Ascending aorta (tissue), 2 donors: ENCODE data around the gene NPFF. TPM values are rescaled to one million over a fixed set of nuclear protein-coding genes. Genes with fewer than 3 reads are reported as not detected.

ENCODE experiments used
- DNase-seq, 2 donors: peaks; one replicate each; pipeline ENCODE4 v3.0.0-alpha.2; 2019; ENCODE audit warnings: low spot score in 2 of 2
- H3K27ac ChIP-seq, 2 donors: fragments of 200-600 bp; sonication (generic); one replicate each; pipeline ENCODE4 v1.5.1; 2016 to 2017; ENCODE audit warnings: mild to moderate bottlenecking in 1 of 2
- H3K27me3 ChIP-seq: fragments of 200-600 bp; sonication (generic); one replicate; pipeline ENCODE4 v1.5.1; 2017
- H3K36me3 ChIP-seq, 2 donors: fragments of 200-600 bp; sonication (generic); one replicate each; pipeline ENCODE4 v1.5.1; 2016
- H3K4me1 ChIP-seq, 2 donors: fragments of 200-600 bp; sonication (generic); one replicate each; pipeline ENCODE4 v1.5.1; 2016 to 2017; ENCODE audit warnings: mild to moderate bottlenecking in 1 of 2
- H3K4me3 ChIP-seq, 2 donors: fragments of 200-600 bp; sonication (generic); one replicate each; pipeline ENCODE4 v1.5.1; 2016 to 2017; ENCODE audit warnings: mild to moderate bottlenecking in 1 of 2
- H3K9me3 ChIP-seq, 2 donors: fragments of 200-600 bp; sonication (generic); one replicate each; pipeline ENCODE4 v1.5.1; 2016
- CTCF ChIP-seq, 3 experiments: fragments of 200-600 bp in 2 of 3; fragments of 450-650 bp in 1 of 3; sonication (generic) in 2 of 3; IDR thresholded peaks; one replicate each; pipeline ENCODE4 v1.5.1; 2016 to 2019; ENCODE audit warnings: antibody characterized with exemption in 3 of 3, mild to moderate bottlenecking in 1 of 3, moderate library complexity in 1 of 3
- intact Hi-C: fragments of 100-400 bp; cut with DNase I; formaldehyde crosslinking; loops from one replicate; pipeline ENCODE4 v1.15.1; 2023
- total RNA-seq: library from RNA; depleted of rRNA; stranded (reverse); fragments of >200 nt; gene quantifications from one replicate; pipeline ENCODE4 v1.1.0, GENCODE V29; 2016

Gene NPFF
- total RNA-seq, 1 donor from 2014 or later = 2.8 TPM

DNA sequence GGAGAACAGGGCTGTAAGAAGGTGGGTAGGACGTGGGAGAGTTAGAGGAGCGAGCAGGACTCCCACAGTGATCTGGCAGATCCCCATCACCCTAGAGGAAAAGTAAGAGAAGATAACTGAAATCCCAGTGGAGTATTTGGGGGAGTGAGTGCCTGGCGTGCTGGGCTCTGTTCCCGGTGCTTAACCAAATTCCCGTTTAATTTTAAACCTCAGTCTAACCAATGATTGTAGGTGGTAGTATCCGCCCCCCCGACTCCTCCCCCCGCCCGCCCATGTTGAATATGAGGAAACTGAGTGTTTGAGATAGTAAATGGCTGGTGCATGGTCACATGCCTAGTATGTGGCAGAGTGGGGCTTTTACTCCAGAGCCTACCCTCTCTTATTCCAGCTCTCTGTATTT, 5.0 kb downstream of the NPFF start:
- no peaks in the 10 kb centered on the region for H3K9me3 ChIP-seq
- no peaks in the 10 kb centered on the region for H3K27me3 ChIP-seq
- H3K27ac ChIP-seq = peak overlapping the region; percentile 94 to 98
- H3K4me1 ChIP-seq = peaks cover 31 to 48% of the 10 kb centered on the region in 2 donors
- TF ChIP-seq CTCF (IDR thresholded peaks at IDR 0.05) = no peak
- H3K4me3 ChIP-seq = peak overlapping the region; percentile 69 to 74
- peak in 1 of 2 donors; percentile 67 for DNase-seq
- H3K36me3 ChIP-seq = peaks cover 2 to 12% of the 10 kb centered on the region in 2 donors
- intact Hi-C loops = loop anchor here (2.0 to 5.0 kb wide), 2 partner anchors 150 to 455 kb away; no protein-coding TSS in a partner anchor

DNA sequence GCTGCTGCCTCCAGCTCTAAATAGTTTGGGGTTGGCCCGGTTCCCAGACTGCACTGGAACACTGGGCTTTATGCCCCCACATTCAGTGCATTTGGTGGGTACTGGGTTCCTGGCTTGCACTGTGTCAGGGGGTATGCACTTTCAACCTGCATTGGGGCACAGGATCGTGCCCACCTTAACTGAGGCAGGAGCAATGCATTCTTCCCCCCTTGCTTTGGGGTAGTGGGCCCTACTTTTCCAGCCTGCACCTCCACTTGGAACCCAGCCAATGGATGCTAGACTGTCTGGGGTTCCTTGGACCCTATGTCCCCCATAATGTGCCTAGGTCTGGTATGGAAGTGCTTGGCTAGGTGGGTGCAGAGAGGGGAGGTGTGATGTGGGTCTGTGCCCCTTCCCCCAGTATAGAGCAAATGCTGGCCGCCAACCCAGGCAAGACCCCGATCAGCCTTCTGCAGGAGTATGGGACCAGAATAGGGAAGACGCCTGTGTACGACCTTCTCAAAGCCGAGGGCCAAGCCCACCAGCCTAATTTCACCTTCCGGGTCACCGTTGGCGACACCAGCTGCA, 5.6 kb downstream of the NPFF start:
- peak overlapping the region; percentile 69 to 74 for H3K4me3 ChIP-seq
- peak overlapping the region; percentile 94 to 98 for H3K27ac ChIP-seq
- peaks cover 28 to 44% of the 10 kb centered on the region in 2 donors for H3K4me1 ChIP-seq
- H3K9me3 ChIP-seq = no peaks in the 10 kb centered on the region
- peaks cover 2 to 5% of the 10 kb centered on the region in 2 donors for H3K36me3 ChIP-seq
- TF ChIP-seq CTCF (IDR thresholded peaks at IDR 0.05) = no peak
- DNase-seq = peak in 1 of 2 donors; percentile 63
- no peaks in the 10 kb centered on the region for H3K27me3 ChIP-seq
- intact Hi-C loops = loop anchor here (2.0 to 5.0 kb wide), 4 partner anchors 61 to 454 kb away; partner anchors contain the start of gene PRR13

DNA sequence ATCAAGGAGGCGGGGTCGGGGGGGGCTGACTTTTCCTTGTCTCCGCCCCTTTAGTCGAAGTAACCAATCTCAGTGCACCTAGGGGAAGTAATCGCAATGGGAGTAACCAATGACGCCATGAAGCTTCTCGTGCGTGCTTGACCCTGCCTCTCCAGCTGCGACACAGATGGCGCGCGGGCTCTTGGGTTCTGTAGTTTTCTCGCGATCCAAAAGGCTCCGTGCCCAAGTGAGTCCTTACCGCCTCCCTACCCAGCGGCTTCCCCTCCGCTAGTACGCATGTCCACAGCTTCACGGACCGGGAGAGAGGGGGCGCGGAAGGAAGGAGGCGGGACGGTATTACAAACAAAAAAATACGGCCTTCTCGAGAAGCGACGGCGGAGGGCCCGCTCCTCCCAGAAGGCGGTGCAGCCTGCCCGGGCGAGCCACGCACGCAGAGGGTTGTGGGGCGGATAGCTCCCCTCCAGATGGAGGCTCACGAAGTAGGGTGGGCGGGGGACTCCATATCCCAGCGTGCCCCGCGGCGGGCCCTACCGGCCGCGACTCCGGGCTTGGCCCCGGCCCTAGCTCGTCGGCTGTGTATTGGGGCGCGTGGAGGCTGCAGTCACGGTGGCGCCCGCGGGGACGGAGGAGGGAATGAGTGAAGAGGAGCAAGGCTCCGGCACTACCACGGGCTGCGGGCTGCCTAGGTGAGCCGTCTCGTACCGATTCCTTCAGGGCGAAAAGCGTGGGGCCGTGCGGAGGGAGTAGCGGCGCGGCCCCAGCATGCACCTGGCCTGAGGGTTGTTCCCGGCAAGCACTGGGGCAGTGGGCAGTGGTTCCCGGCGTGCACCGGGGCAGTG, 6.3 kb downstream of the NPFF start, which contains the start of gene TARBP2:
Gene TARBP2 (plus strand): TSS at position 508 of the 839 bp plus-strand sequence. CDS start 126 bp downstream, at position 634.
- Histone ChIP-seq H3K36me3 (peaks cover 0 to under 1% of the 10 kb centered on the region in 2 donors), H3K27ac (peak within 1 kb of the TSS; percentile 94 to 98), H3K9me3 (no peaks in the 10 kb centered on the region), H3K27me3 (no peaks in the 10 kb centered on the region), H3K4me1 (peaks cover 23 to 38% of the 10 kb centered on the region in 2 donors), H3K4me3 (peak within 1 kb of the TSS; percentile 69 to 74)
- TF ChIP-seq CTCF (IDR thresholded peaks at IDR 0.05) = no peak
- DNase-seq = peak; percentile 98 to 100
- intact Hi-C loops = loop anchor here (1.0 to 5.0 kb wide), 4 partner anchors 49 to 454 kb away; partner anchors contain the start of genes PCBP2 and PRR13

GRCh38 chr12:53500142-53500775, 7.0 kb downstream of the NPFF start:
- Histone ChIP-seq H3K27ac (peak overlapping the region; percentile 94 to 98), H3K9me3 (no peaks in the 10 kb centered on the region), H3K4me3 (peak overlapping the region; percentile 69 to 74), H3K36me3 (no peaks in the 10 kb centered on the region), H3K27me3 (no peaks in the 10 kb centered on the region), H3K4me1 (peaks cover 17 to 31% of the 10 kb centered on the region in 2 donors)
- TF ChIP-seq CTCF (IDR thresholded peaks at IDR 0.05) = no peak
- intact Hi-C loops = loop anchor here (1.0 to 5.0 kb wide), 4 partner anchors 48 to 453 kb away; partner anchors contain the start of genes PCBP2 and PRR13
- peak in 1 of 2 donors; percentile 86 for DNase-seq
